UCSD-AML1 (cell line): ENCODE measurements around the gene RNF215.

Experiments
- DNase-seq: peaks from one replicate; lab custom pipeline; 2025; ENCODE audit not compliant: unreplicated experiment; lab: John Stamatoyannopoulos, UW

The RNF215 gene

GRCh38 chr22:30334646-30335045 lies 52.6 kb downstream of the RNF215 start:
- DNase-seq = no peak

DNA sequence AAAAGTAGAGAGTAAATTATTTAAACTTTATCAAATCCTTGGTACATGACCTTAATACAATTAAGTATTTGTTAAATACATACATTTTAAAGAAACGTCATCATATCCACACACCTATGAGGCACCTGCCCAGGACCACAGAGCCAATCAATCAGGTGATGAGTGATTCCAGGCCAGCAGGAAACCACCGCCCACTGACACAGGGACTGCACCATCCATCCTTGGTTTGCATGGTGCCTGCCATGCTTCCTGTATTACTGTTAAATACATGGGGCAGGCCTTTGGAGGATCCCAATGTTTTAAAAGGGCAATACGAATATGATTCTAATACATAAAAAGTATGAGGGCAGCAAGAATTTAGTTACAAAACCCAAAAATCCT lies 53.5 kb downstream of the RNF215 start:
- DNase-seq = no peak

- DNase-seq = no peak
Measured at GRCh38 chr22:30332994-30333706, 54.1 kb downstream of the RNF215 start.

- DNase-seq = no peak
Measured at GRCh38 chr22:30332551-30332950, 54.7 kb downstream of the RNF215 start.
